Colon (tissue), 2 donors: ENCODE results near the gene POP4.

Experiments
- FAIRE-seq: peaks from 2 replicates; lab custom pipeline; 2012; peaks lifted over from hg19 to GRCh38; lab: Jason Lieb, UNC
- donor health status: control.
- donor health status: control.

Gene POP4

GRCh38 chr19:29576761-29577648 lies 29.1 kb upstream of the POP4 start:
- FAIRE-seq: no peak

- FAIRE-seq: no peak
Measured at GRCh38 chr19:29577649-29577963, 28.5 kb upstream of the POP4 start.

- FAIRE-seq: no peak
Measured at GRCh38 chr19:29578349-29578748, 27.7 kb upstream of the POP4 start.

DNA sequence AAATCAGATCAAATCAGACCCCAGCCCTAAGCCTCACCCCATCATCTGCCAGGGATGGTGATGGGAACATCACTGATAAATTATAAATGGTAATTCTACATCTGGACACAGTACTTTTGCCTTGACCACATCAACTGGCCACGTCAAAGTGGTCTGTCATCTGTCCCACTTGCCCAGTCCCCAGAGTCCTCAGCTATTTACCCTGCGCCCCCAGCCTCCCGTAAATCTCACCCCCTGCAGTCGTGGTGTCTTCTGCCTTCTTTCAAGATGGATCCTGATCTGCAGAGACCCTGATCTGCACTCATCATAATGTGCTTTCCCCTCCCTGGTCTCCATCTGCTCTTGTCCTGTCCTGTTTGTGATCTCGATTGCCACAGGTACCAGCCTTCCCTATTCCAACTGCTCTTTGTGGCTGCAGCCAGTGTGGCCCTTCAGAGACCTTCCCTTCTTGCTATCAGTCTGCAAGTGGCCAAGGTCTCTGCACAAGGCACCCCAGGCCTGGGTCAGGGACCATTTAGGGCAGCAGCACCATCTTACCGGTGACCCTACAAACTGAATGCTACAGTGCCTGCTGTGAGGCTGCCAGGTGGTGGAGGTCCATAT lies 26.7 kb upstream of the POP4 start:
- FAIRE-seq: no peak

- no peak for FAIRE-seq
Measured at GRCh38 chr19:29581398-29581797, 24.7 kb upstream of the POP4 start.

DNA sequence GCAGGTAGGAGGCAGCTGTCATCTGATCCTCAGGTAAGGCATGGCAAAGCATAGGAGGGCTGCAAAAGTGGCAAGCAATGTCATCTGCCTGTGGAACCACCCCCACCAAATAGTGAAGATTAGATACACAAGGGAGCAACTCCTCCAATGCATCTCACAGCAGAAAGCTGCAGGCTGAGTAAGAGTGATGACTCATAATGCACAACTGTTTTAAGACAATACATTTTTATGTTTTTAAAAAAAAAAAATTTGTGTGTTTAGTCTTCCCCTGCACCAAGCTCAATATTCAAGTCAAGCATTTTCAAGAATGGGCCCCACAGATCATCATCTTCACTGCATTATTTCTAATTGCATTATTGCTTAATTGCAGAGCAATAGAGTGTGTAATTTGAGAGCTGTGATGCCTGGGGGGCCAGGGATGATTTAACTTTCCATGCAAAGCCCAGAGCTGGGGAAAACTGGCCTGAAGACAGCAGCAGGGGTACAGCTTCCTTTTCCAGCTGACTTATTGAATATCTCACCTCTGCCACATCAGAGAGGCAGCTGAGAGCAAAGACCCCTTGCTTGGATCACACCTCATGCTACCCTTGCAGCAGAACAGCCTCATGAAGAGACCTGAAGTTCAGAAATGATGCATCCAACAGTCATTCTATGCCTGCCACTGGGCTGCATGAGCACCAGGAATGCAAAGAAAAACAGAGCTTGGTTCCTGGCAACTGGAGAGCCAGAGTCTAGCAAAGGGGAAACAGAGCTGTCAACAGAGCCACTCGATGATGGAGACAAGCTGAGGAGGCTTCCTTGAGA lies 22.7 kb upstream of the POP4 start:
- FAIRE-seq: no peak

GRCh38 chr19:29586401-29586800 lies 19.7 kb upstream of the POP4 start:
- FAIRE-seq: no peak

DNA sequence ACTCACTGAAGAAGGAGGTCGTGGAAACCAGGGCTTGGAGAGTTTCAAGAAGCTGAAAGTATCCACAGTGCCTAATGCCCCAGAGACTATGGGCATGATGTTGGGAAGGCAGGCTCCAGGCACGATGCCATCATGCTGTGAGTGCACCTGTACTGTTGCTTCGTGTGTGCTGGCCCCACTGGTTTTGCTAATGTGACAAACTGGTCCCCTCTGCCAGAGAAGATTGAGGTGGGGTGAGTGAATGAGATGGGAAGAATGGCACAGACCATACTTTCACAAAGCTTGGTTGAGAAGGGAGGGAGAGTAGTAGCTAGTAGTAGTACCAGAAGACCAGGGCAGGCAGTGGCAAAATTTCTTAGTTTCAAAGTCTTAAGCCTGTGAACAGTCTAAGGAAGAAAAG lies 19.0 kb upstream of the POP4 start:
- no peak for FAIRE-seq

GRCh38 chr19:29587518-29587986 lies 18.5 kb upstream of the POP4 start:
- FAIRE-seq: no peak

DNA sequence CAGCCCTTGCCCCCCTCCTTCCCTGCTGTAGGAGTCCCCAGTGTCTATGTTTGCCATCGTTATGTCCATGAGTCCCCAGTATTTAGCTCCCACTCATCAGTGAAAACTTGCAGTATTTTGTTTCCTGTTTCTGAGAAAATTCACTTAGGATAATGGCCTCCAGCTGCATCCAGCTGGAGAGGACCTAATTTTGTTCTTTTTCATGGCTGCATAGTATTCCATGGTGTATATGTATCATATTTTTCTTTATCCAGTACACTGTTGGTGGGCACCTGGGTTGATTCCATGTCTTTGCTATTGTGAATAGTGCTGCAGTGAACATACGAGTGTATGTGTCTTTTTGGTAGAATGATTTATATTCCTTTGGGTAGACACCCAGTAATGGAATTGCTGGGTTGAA lies 18.0 kb upstream of the POP4 start:
- FAIRE-seq: no peak

- FAIRE-seq: no peak
Measured at GRCh38 chr19:29590278-29590677, 15.8 kb upstream of the POP4 start.

DNA sequence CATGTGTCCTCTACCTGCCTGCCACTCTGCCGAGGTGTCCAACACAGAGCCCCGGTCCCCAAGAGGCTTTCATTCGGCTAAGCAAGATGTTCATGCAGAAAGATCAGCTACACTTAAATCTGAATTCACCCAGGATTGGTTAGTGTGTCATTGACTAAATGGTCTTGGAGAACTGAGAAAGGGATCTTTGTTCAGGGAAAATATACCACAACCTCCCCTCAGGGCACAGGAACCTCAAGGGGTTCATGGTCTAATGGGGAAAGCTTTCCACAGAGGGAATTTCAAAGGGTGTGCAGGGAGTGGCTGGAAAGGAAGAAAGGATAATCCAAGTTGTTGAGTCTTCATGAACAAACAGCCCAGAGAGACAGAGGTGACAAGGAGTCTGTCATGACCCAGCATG lies 14.4 kb upstream of the POP4 start:
- FAIRE-seq: no peak

DNA sequence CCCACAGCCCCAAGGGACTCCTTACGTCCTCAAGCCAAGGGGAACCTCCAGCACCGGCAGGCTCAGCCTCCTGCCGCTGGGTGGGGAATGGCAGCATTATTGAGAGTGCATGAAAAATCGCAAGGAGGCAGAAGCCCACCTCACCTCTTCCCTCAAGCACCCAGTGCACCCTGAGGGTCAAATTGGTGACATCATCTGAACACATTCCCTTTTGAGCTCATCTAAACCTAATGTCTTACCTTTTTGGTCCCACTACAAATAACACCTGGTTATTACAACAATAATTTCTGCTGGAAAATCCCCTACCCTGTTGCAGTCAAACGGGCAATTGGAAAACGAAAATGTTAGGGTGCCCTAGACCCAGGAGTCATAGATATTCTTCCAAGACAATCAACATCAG lies 12.2 kb upstream of the POP4 start:
- FAIRE-seq: no peak

- no peak for FAIRE-seq
Measured at GRCh38 chr19:29596080-29596727, 9.9 kb upstream of the POP4 start.

DNA sequence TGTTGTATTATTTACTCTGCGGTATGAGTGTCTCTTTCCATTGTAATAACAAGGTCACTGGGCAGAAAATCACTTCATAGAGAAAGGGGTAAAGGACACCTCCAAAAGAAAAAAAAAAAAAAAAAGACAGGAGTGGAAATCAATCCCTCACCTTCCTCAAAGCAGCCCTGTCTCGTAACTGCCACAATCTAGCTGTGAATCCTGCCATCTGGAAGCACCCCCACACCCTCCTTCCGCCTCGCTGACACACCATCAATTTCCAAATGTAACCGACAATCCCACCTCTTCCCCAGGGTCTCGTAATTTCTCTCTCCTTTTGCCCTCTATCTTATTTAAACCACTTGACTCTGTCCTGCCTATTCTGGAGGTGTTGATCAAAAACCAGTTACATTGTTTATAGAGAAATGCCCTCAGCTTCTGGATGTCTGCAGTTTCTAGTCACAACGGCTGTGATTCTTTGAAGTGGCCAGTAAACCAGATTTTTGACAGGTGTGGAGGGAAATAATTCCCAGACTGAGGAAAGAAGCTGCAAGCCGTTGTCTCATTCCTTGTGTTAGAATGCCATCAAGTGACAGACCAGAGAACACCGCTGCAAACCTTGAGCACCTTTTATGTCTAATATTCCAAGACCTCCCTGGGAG lies 9.1 kb upstream of the POP4 start:
- FAIRE-seq: no peak

GRCh38 chr19:29598036-29598435 lies 8.0 kb upstream of the POP4 start:
- FAIRE-seq: no peak

DNA sequence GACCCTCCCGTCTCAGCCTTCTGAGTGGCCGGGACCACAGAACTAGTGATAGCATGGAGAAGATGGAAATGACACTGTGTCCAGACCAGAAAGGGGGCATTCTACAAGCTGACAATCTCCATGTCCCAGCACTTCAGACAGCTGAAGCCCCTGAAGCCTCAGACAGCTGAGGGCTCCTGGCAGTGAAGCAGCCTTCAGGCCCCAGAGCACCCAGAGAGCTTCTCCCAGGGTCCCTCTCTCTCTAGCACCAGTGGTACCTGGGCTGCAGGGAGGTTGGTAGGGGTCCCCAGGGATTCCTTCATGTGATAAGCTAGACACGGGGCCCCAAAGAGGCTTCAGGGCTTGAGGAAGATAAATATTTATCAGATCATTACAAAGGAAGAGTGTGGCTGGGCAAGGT lies 7.6 kb upstream of the POP4 start:
- FAIRE-seq: no peak

DNA sequence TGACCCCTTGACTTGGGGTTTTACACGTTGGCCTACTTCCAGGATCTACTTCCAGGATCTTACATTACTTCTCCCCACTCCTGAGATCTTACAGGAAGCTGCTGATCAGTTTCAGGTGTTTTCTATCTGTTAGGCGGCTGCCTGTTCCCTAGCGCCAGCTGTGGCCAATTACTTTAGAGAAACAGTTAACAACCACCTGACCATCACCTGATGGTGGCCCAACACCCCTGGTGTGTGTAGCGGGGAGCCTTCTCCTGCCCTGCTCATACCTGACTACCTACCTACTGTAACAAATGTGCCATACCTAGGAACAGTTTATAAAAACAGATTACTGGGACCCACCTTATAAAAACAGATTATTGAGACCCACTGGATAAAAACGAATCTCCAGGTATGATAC lies 2.8 kb upstream of the POP4 start:
- FAIRE-seq: no peak

- FAIRE-seq: no peak
Measured at GRCh38 chr19:29606420-29606747, 301 bp downstream of the POP4 start.

- FAIRE-seq: no peak
Measured at GRCh38 chr19:29609636-29610035, 3.6 kb downstream of the POP4 start.

GRCh38 chr19:29610213-29610573 lies 4.1 kb downstream of the POP4 start:
- FAIRE-seq: no peak

DNA sequence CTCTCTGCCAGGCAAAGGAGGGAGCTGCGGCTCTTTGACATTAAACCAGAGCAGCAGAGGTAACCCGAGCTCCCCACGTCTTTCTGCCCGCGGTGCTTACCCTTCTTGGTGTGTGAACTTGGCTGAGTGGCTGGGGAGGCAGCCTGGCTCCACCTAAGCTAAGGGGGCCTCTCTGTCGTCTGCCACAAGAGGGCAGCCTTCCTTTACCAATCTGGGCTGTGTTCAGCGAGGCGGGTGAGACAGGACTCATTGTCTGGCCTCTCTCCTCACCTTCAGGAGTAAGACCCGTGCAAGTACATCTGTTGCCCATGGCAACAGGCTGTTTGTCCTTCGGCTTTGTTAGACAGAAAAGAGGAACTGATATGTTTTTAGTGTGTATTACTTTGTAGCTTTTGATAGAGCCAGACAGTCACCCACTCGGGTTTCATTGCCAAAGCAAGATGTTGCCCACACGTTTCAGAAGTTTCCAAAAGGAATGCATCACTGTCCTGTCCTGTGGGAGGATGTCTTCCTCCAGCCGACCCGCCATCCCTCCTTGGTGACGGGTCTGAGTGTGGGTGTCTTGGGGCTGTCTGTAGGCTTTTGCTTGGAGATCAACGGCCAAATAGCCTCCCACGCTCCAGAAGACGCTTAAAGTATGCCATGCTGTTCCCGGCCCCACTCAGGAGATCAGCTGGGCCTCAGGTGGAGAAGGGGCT lies 4.6 kb downstream of the POP4 start:
- no peak for FAIRE-seq
